PFSK-1 (cell line): ENCODE measurements around the gene ACSF3.

Experiments
- POLR2AphosphoS5 ChIP-seq: IDR thresholded peaks from 2 replicates; pipeline ENCODE4 v1.6.1; 2012; ENCODE audit warnings: low read depth, mild to moderate bottlenecking, control low read depth, low read length, moderate library complexity
- SIN3A ChIP-seq: IDR thresholded peaks from 2 replicates; pipeline ENCODE4 v1.6.1; 2012; ENCODE audit warnings: mild to moderate bottlenecking, low read length, moderate library complexity, borderline replicate concordance; ENCODE audit not compliant: insufficient read depth
- TAF1 ChIP-seq: IDR thresholded peaks from 2 replicates; pipeline ENCODE4 v1.6.1; 2012; ENCODE audit warnings: low read length, control low read depth, borderline replicate concordance; ENCODE audit not compliant: insufficient read depth

DNA sequence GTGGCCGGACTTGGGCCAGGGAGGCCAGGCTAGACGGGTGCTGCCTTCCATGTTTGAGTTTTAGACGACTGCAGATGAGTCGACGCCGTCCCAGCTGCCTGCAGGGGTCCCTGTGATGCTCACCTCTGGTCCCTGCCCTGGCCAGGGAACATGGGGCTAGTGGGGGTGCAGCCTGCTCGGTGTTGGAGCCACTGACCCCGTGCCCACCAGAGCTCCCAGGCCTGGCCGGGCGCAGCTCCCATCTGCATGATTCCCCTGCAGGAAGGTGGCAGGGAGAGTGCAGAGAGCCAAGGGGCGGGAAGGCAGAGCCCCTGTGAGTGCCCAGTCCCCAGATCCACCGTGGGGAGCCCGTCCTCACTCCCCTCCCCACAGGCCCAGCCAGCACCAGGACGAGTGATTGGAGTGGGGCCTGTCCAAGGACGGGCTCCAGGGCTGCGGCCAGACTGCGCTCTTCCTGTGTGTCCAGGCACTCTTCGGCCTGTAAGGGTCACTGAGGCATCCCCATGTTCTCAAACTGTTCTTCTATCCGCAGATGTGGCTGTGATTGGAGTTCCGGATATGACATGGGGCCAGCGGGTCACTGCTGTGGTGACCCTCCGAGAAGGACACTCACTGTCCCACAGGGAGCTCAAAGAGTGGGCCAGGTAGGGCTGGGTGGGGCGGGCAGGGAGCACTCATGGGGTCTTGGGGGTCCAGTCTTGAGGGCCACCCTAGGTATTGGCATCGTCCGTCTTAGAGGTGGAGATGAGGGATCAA is 51.9 kb downstream of the ACSF3 start:
- TF ChIP-seq POLR2AphosphoS5 (no peak), TAF1 (no peak), SIN3A (no peak)
